NCI-H1417 treated with DMSO at 0.1 percent for 48 hours (cell line): ENCODE results near the gene KCNJ6.
"Not testable (repeated sequence)": the region's sequence is repeated elsewhere in the genome, so short reads cannot be mapped to it uniquely, and the experiment has no call there.

ENCODE experiments used
- DNase-seq: peaks from one replicate; lab custom pipeline; 2025; lab: John Stamatoyannopoulos, UW

KCNJ6 gene

DNA sequence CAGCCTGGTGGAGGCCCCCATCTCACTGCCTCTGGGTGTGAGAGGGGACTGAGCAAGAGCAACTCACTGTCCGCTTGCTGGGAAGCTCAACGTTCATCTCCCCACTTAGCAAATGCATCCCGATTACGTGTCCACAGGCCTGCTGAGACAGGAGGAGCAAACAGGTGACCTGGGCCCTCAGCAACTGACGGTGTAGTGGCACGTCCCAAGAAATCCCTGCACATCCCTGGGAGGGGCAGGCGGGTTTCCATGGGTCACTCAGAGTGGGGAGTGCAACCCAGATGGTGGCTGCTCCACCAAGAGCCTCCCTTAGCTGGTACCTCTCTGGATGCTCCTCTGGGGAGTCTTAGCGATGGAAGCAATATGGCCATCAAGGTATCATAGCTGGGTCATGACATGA, 320.3 kb downstream of the KCNJ6 start:
- DNase-seq = no peak

DNA sequence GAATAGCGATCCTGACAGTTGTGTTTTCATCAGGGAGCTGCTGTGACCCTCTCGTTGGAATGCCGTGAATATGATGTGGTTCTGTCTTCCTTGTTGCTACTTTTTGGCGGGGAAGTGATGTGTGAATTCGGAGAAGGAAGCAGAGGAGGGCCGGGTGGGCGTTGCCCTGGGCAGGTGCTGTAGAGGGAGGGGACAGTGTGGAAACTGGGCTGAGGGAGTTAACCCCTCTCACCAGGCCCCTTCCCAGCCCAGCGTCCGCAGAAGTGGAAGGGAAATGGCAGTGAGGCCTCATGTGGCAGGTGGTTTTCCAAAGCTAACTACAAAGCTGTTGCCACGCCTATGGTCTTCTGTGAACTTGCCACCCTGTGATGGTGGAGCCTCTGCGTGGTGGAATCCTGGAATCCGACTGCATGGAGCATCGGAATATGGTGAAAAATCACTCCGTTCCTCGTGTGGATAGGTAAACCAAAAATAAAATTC, 321.7 kb downstream of the KCNJ6 start:
- DNase-seq = no peak

DNA sequence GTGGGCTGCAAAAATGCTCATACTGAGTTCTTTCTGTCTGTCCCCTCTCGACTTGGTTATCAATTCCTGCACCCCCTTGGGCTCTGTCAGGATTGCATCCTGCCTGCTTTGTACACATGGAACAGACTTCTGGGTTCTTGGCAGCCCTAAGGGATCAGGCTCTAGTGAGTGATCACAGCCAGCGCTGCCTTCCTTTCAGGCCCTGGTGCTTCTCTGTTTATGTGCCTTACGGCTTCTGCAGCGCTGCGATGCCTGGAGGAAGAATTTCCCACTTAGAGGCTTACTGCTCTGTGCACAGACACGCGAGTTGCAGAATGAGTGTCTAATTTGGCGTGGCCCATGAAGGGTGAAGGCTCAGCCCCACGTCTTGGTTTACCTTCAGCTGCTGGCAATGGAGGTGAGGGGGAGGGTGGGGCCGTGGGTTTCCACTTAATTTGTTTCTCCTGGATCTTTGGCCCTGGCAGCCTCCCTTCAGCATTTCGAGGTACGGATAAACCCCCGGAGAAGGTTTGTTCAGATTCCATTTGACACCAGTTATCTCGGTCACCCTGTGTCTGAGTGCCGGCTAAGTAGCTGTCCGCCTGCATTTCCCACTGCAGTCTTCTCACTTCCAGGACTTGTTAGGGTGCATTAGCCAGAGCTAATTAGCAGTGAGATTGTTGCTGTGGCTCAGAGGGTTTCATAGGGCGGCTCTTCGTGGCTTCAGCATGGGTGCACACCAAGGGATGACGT, 322.4 kb downstream of the KCNJ6 start:
- no peak for DNase-seq

DNA sequence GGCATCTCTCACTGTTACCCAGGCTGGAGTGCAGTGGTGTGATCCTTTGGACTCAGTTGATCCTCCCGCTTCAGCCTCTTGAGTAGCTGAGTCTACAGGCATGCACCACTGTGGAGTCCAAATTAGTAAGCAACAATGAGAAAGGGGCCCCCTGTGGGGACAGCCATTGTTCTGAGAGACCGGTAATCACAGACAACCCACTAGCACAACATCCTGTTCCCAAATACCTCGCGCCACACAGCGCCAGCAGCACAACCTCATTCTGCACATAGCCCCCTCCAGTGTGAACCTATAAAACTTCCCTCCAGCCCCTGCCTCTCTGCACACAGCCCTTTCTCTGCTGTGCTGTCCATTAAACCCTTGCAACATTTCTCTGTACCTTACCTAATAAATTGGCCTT, 323.2 kb downstream of the KCNJ6 start:
- DNase-seq = peak; percentile 13

DNA sequence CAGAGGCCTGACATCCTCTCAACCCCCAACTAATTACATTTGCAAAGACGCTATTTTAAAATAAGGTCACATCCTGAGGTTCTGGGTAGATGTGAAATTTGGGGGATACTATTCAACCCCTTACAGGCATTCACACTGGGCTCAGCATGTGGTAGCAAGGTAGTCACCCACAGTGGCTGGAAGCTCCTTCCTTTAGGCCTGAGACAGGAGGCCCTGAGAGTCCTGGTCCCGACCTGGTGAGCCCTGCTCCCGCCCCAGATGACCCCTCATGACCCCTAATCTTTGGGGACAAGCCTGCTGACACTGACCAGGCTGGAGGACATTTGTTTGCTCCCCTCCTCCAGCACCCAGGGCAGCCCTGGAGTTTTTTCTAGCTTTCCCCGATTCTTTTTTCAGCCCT, 323.8 kb downstream of the KCNJ6 start:
- DNase-seq = no peak

DNA sequence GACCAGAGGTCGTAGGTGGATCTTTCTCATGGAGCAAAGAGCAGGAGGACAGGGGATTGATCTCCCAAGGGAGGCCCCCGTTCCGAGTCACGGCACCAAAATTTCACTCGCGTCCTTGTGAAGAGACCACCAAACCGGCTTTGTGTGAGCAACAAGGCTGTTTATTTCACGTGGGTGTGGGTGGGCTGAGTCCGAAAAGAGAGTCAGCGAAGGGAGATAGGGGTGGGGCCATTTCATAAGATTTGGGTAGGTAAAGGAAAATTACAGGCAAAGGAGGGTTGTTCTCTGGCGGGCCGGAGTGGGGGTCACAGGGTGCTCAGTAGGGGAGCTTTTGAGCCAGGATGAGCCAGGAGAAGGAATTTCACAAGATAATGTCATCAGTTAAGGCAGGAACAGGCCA, 324.3 kb downstream of the KCNJ6 start:
- DNase-seq = not testable (repeated sequence)

DNA sequence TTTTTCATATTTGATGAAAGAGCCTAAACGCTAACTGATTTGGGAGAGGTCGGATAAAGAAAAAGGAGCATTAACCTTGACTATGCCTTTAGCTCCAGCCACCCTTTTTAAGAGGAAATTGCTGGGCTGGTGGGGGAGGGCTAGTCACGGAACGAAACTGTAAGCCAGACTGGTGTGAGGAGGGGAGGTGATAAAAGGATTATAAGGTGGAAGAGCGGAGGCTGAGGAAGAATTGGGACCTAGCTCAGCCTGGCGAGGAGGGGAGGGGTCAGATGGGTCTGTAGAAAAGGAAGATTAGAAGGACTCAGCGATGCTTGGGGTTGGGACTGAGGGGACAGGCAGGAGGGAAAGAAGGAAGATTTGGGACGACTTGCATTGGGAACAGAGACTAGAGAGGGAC, 325.4 kb downstream of the KCNJ6 start:
- not testable (repeated sequence) for DNase-seq

DNA sequence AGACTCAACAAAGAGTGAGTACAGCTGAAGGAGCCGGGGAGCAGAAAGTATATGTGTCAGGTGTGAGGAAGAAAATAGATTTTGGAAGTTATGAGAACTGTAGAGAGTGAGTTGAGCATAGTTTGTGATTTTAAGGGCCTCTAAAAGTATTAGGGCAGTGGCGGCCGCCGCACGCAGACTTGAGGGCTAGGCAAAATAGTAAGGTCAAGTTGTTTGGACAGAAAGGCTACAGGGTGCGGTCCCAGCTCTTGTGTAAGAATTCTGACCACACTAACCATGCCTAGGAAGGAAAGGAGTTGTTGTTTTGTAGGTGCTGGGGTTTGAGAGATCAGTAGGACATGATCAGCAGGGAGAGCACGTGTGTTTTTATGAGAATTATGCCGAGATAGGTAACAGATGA, 327.6 kb downstream of the KCNJ6 start:
- DNase-seq = not testable (repeated sequence)

DNA sequence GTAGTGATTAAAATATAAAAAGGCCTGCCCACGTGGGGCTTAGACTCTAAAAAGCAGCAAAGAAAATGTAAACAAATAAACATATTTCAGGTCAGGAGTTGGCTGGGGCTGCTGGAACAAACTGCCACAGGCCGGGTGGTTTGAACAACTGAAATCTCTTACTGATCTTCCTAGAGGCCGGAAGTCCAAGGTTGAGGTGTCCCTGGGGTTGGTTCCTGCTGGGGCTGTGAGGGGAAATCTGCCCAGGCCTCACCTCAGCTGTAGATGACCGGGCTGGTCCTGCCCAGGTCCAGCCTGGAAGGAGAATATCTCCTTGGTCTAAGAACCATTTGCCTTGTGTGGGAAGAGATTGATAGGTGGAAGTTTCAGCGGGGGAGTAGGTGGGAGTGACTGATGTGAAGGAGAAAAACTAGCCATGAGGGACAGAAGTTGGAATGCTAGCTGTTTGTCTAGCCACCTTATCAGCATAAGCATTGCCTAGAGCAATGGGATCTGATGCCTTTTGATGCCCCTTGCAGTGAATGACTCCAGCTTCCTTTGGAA, 328.6 kb downstream of the KCNJ6 start:
- DNase-seq = no peak

DNA sequence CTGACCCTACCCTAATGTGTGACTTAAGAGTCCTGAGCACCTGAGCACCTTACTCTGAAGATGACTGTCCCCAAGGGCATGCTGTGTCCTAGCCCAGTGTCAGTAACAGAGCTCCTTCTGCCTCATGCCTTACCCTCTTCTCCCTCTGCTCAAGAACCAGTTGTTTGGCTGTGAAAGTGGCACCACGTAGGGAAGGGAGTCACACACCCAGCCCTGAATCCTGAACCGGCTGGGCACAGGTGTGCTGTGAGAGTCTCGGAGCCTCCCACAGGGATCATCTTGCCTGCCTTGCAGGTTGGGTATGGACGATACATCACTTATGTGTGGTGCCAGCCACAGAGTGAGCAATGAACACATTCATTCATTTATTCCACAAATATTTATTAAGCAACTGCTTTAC, 329.1 kb downstream of the KCNJ6 start:
- no peak for DNase-seq

DNA sequence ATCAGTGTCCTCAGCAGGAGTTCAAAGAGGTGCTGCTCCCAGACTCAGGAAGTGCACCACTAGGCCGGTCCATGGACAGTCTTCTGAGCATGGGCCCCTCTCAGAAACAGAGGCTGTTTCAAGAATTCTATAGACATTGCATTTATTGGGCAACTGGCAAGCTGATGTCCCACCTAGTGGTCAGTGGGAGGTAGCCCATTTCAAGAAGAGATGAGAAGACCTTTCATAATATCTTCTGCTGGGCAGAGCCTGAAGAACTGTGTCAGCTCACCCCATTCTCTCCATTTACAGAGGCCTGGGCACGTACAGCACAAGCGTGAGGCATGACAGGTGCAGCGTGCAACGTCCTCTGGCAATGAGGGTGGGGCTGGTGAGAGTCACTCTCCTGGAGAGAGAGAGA, 333.7 kb downstream of the KCNJ6 start:
- DNase-seq = no peak

DNA sequence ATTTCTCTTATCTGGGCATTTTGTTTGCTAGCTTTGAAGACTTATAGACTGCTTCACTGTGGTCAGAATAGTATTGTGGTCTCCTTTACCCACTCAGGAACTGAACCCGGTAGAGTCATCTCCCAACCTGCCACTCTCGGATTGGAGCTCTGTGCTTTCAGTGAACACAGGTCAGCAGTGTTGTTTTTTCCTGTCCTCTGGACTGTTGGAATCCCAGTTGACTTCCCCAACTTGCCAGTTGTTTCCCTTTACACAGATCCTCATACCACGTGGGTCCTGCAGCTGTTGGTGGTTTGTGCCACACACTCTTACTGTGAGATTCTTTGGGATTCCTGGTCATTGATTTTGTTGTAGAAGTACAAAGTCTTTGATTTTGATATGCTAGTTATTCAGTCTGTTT, 335.6 kb downstream of the KCNJ6 start:
- DNase-seq = no peak

DNA sequence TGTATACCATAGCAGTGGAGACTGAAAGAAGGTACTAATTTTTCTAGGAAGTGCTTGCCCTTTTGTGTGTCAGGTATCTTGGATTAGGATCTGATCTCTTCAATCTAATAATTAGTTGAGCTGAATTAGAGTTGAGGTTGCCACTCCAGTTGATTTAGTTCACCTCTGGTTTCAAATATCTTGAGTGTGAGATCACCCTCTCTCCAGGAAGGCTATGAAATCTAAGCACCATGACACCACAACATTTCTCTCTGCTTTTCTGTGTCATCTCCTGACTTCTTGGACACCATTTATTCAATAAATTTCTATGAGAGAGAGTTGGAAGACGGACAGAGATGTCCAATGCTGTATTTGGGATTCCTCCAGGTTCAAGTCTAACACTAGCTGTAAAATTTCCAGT, 336.9 kb downstream of the KCNJ6 start:
- DNase-seq = no peak

DNA sequence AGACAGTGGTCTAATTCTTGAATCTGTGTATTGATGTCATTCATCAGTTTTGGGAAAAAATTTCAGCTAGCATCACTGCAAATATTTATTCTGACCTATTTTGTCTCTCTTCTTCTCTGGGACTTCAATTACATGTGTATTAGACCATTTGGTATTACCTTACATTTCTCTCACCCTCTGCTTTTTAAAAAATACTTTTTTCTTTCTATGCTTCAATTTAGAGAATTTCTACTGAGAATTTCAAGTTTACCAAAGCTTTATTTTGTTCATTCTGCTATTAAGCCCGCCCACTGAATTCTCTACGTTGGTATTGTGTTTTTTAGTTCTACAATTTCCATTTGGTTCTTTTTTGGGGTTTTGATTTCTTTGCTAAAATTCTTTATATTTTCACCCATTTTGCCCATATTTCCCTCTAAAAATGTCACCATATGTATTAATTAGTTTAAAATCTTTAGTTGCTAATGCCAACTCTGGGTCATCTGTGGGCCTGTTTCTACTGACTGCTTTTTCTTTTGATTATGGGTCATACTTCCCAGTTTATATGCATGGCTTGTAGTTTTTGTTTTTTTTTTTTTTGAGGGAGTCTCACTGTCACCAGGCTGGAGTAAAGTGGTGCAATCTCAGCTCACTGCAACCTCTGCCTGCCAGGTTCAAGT, 337.7 kb downstream of the KCNJ6 start:
- DNase-seq = no peak

DNA sequence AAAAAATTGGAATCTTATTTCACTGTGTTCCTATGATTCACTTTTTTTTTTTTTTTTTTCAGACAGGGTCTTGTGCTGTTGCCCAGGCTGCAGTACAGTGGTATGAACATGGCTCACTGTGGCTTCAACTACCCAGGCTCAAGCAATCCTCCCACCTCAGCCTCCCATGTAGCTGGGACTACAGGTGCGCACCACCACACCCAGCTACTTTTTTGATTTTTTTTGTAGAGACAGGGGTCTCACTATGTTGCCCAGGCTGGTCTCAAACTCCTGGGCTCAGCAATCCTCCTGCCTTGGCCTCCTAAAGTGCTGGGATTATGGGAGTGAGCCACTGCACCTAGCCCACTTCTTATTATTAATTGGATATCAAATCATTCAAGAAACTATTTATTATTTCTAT, 339.3 kb downstream of the KCNJ6 start:
- DNase-seq = not testable (repeated sequence)

DNA sequence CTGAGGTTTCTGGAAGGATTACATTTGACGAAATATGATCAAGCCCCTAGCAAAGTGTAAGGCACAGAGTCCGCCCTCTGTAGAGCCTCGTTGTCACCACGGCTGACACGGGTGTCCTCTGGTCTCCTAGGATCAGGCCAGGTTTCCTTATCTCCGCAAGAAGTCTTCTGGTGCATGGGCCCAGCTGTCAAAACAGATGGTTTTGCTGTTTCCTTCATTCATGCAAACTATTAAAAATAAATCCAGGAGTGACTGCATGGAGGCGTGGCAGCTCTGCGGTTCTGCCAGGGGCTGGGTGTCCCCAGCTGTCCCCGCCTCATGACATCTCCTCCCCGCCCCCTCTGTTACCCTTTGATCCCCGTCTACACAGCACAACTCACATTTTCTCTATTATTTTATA, 340.7 kb downstream of the KCNJ6 start:
- DNase-seq = no peak

DNA sequence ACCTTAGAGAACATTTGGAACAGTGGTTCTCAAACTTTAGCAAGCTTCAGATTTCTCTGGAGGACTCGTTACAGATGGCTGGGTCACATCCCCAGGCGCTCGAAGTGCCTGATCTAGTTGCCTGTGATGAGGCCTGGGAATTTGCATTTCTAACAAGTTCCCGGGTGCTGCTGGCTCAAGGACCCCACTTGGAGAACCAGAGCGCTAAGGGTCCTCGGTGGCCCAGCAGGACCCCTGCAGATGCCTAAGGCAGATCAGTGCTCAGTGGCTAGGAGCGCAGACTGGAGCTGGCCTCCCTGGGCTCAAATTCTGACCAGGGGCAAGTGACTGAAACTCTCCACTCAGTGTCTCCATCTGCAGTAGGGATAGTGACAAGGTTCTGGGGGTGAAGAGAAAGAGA, 341.5 kb downstream of the KCNJ6 start:
- no peak for DNase-seq

DNA sequence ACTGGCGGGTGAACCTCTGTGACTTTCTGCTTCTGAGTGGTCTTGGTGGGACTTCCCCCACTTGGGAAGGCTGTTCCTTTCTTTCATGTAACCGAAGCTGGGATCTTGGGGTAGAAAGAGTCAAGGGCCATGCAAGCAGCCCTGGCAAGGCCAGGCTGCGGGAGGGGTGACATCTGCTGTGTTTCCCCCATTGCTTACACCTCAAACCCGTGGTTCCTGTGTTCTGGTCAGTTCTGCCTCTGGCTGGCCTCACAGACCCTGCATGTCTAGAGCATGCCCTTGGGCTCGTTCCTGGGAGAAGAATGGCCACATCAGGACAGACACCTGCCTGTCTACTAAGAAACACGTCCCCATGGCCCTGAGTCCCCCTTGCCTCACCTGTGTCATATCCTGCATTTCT, 341.9 kb downstream of the KCNJ6 start:
- no peak for DNase-seq

DNA sequence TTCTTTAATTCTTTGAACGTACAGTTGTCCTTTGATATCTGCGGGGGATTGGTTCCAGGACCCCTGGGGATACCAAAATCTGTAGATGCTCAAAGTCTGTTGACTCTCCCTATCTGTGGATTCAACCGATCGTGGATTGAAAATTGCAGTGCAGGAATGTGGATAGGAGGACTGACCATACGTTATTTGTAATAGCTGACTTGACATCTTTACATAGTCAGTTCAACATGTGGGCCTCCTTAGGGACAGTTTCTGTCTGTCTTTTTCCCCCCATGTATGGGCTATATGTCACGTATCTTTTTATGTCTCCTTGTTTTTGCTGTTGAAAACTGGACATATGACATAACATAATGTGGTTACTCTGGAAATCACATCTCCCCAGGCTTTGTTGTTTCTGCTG, 344.8 kb downstream of the KCNJ6 start:
- DNase-seq = no peak

DNA sequence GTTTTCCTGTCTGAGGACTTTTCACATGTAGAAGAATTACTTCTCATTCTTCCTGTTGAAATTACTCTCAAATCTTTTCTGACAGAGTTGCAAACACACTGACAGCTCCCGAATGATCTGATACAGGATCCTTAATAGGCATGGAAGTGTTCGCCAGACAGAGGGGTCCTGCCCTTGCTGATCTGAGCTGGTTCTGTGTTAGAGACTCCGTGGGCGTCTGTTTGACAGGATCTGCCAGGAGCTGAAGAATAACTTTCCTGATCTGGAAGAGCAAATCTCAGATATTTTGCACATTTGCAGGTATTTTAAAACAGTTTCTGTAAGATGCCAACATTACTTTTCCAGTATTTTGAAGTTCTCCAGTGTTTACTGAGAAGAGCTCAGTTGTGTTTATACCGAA, 347.3 kb downstream of the KCNJ6 start:
- DNase-seq = no peak

DNA sequence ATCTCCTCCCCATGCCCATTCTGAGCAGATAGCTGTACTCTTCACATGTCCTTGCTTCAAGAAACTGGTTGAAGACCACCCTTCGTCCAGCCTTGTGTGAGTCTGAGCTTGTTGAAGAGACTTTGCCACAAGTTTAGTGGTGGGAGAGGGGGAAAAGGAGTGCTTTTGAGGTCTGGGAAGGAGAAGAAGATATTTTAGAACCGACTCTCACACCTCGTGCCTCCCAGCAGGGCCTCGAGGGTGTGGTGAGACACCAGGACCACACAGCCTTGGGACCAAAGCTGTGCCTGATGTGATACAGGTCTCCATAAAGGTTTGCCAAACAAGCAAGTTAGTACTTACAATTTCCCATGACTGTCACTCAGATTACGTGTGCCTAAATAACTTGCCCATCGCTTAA, 347.8 kb downstream of the KCNJ6 start:
- no peak for DNase-seq

DNA sequence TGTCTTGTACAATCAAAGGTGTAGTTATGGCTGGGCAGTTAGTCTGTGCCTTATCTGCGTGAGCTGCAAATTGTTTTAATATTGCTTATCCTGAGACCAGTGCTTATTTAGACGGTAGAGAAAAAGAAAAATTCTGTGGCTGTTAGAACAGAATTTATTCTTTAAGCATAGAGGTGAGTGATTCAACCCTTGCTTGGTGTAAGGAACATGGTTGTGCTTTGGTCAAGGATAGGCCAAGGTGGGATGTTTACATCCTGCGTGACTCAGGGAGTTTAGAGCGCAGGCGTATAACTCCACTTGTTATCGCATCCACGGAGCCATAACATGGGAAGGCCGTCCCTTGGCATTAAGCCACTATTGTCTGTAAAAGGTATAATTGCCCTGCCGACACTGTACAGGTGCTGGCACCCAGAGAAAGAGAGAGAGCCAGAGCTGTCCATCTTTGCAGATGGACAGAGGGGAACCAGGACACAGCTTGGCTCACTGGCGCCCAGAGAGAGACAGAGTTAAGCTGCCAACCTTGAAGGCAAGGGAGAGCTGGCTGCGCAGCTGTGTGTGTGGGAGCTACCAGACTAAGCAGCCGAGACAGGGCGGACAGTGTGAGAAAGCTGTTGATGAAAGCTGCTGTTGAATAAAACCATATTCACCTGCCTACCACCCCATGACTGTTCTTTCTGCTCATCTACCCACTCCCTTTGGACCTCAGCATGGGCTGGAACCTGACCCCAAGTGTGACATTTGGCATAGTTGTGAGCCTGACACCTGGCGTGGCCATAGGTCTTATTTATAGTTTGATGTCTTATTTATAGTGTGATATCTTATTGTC, 349.3 kb downstream of the KCNJ6 start:
- DNase-seq = no peak
